ENCODE measurements around the gene DEPDC7. TPM values are rescaled to one million over a fixed set of nuclear protein-coding genes. Genes with fewer than 3 reads are reported as not detected.
A peak's percentile ranks its signal among the peaks of the same experiment; 100 is the strongest.
"Not testable (repeated sequence)": the region's sequence is repeated elsewhere in the genome, so short reads cannot be mapped to it uniquely, and the experiment has no call there.

The DEPDC7 gene
- total RNA-seq, 1 donor from 2014 or later: 5.6 TPM

- no peak for ATAC-seq
These were observed 11.6 kb downstream of the DEPDC7 start for GRCh38 chr11:33027233-33027632.

GRCh38 chr11:33027846-33028536, 12.3 kb downstream of the DEPDC7 start:
- ATAC-seq: no peak

- ATAC-seq: no peak
These were observed 12.8 kb downstream of the DEPDC7 start for GRCh38 chr11:33028537-33028914.

- not testable (repeated sequence) for ATAC-seq
These were observed 13.5 kb downstream of the DEPDC7 start for GRCh38 chr11:33029218-33029617.

- no peak for ATAC-seq
These were observed 17.8 kb downstream of the DEPDC7 start for GRCh38 chr11:33033493-33033892.

GRCh38 chr11:33035011-33035410, 19.3 kb downstream of the DEPDC7 start:
- ATAC-seq: no peak

- ATAC-seq: peak; percentile 80
These were observed 23.8 kb downstream of the DEPDC7 start, which contains the start of gene TCP11L1 for GRCh38 chr11:33039274-33040032. Gene TCP11L1 (plus strand): TSS chr11:33039572. CDS start chr11:33043774, 4,202 bp downstream.

GRCh38 chr11:33040033-33040861, 24.6 kb downstream of the DEPDC7 start:
- ATAC-seq: no peak

GRCh38 chr11:33040862-33041453, 25.3 kb downstream of the DEPDC7 start:
- ATAC-seq: no peak

- no peak for ATAC-seq
These were observed 27.6 kb downstream of the DEPDC7 start for GRCh38 chr11:33043221-33043830.

- peak; percentile 55 for ATAC-seq
These were observed 28.6 kb downstream of the DEPDC7 start for GRCh38 chr11:33044285-33044756.

GRCh38 chr11:33045551-33046255, 30.0 kb downstream of the DEPDC7 start:
- ATAC-seq: peak; percentile 78

GRCh38 chr11:33048701-33049100, 33.0 kb downstream of the DEPDC7 start:
- ATAC-seq: peak; percentile 30

- not testable (repeated sequence) for ATAC-seq
These were observed 34.1 kb downstream of the DEPDC7 start for GRCh38 chr11:33049565-33050408.

GRCh38 chr11:33052231-33052630, 36.6 kb downstream of the DEPDC7 start:
- no peak for ATAC-seq

GRCh38 chr11:33055375-33055774, 39.7 kb downstream of the DEPDC7 start:
- no peak for ATAC-seq

GRCh38 chr11:33057284-33057683, 41.6 kb downstream of the DEPDC7 start:
- no peak for ATAC-seq

GRCh38 chr11:33059331-33060007, 43.8 kb downstream of the DEPDC7 start:
- ATAC-seq: peak; percentile 95

GRCh38 chr11:33060271-33060670, 44.6 kb downstream of the DEPDC7 start:
- ATAC-seq: no peak

- ATAC-seq: no peak
These were observed 46.5 kb downstream of the DEPDC7 start for GRCh38 chr11:33062137-33062536.

Measured in esophagus mucosa (tissue), 1 donor.